ENCODE data around the gene NOL3. TPM values are rescaled to one million over a fixed set of nuclear protein-coding genes. Genes with fewer than 3 reads are reported as not detected.
A peak's percentile ranks its signal among the peaks of the same experiment; 100 is the strongest.

NOL3 gene
- total and polyA plus RNA-seq, 8 donors, result 11.4 to 492 (median 35.3) TPM

DNA sequence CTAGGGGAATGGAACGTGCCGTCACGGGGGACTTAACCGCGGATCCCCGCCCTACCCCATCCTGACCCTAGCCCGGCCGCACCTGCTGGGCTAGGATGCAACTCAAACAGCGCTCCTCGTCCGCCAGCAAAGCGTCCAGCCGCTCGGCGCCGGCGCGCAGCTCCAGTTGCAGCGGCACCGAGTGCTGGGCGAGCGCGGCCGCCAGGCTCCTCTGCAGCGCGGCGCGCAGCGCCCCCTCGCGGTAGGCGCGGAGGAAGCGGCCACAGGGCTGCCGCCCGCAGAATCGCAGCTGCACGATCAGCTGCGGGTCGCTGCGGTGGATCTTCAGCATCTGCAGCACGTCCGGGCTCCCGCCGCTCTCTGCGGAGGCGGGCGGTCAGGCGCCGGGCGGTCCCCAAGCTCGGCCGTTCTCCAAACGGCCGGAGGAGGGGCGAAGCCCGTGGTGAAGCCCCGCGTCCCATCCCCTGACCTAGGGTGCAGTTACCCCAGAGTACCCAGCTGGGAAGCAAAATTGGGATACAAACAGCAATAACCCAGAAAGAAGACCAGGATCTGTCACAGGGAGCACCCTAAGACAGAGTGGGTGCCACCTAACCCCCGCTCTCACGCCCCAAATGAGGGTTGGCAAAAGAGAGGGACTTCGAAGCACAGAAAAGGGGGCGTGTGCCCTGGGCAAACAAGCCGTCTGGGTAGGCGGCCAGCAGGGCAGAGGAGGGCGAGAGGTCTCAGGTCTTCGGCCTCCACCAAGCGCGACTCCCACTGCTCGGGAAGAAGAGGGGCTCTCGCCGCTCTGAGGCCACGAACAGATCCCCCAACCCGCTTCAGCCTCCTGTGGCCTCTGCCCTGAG is 14.8 kb upstream of the NOL3 start:
- peak; percentile 83 to 94 for DNase-seq
- Histone ChIP-seq H3K27ac (no peak overlapping the region), H3K36me3 (peaks cover 0 to 8% (median 3%) of the 10 kb centered on the region in 4 donors), H3K4me1 (peaks cover 34 to 68% (median 60%) of the 10 kb centered on the region in 4 donors), H3K4me3 (peak overlapping the region in 2 of 4 donors; percentile 28 to 42), H3K9me3 (no peaks in the 10 kb centered on the region), H3K27me3 (peaks cover 0 to 15% (median 0%) of the 10 kb centered on the region in 3 donors)
- intact Hi-C loops (cut with DNase I; ENCODE audit: low total_unique reads), result no loop called here
- peak in 2 of 3 donors; percentile 30 to 70 for TF ChIP-seq POLR2AphosphoS5 (IDR thresholded peaks at IDR 0.05)
- TF ChIP-seq POLR2A (IDR thresholded peaks at IDR 0.05), result no peak
- TF ChIP-seq, protein P1, sequence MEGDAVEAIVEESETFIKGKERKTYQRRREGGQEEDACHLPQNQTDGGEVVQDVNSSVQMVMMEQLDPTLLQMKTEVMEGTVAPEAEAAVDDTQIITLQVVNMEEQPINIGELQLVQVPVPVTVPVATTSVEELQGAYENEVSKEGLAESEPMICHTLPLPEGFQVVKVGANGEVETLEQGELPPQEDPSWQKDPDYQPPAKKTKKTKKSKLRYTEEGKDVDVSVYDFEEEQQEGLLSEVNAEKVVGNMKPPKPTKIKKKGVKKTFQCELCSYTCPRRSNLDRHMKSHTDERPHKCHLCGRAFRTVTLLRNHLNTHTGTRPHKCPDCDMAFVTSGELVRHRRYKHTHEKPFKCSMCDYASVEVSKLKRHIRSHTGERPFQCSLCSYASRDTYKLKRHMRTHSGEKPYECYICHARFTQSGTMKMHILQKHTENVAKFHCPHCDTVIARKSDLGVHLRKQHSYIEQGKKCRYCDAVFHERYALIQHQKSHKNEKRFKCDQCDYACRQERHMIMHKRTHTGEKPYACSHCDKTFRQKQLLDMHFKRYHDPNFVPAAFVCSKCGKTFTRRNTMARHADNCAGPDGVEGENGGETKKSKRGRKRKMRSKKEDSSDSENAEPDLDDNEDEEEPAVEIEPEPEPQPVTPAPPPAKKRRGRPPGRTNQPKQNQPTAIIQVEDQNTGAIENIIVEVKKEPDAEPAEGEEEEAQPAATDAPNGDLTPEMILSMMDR (IDR thresholded peaks at IDR 0.05), result peak in 5 of 7 experiments; percentile 56 to 100 (median 96)
- TF ChIP-seq EP300 (IDR thresholded peaks at IDR 0.05), result no peak
- WGBS, 5 donors, result 9 to 34% (median 10%) methylated on average over 22 to 74 of the region's 74 CpGs

DNA sequence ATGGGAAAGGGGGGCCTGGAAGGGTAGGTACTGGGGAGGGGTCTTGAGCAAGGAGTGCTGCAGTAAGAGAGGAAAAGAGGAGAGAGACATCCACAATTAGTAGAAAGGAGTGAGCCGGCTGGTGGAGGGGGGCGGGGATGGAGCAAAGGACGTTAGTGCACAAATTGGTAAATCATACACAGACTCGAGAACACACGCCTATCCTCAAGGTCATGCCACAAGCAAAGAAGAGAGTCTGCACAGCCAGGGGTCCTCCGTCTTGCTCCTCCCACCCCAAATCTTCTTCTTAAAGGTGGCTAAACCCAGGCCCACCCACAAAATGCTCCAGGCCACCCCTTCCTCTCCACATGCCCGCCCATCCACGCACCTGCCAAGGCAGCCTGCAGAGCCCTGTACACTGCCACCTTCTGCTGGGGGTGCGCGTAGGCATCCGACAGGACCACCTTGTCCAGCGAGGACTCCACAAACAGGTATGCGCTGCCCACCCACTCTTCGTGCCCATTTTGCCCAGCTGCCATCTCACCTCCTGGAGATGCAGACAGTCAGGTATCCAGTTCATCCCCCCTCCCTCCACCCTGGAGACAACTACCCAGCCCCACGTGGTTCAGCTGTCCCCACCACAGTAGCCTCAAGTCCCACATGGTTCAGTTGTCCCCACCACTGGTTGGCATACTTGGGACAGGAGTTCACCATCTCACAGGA is 14.0 kb upstream of the NOL3 start:
- Histone ChIP-seq H3K4me1 (peaks cover 37 to 68% (median 60%) of the 10 kb centered on the region in 4 donors), H3K36me3 (peaks cover 0 to 8% (median 3%) of the 10 kb centered on the region in 4 donors), H3K9me3 (no peaks in the 10 kb centered on the region), H3K27ac (no peak overlapping the region), H3K4me3 (no peak overlapping the region), H3K27me3 (peaks cover 0 to 9% (median 0%) of the 10 kb centered on the region in 3 donors)
- TF ChIP-seq, protein P1 (IDR thresholded peaks at IDR 0.05), result no peak
- TF ChIP-seq POLR2AphosphoS5 (IDR thresholded peaks at IDR 0.05), result no peak
- TF ChIP-seq POLR2A (IDR thresholded peaks at IDR 0.05), result no peak
- TF ChIP-seq EP300 (IDR thresholded peaks at IDR 0.05), result no peak
- 55 to 72% (median 63%) methylated on average over 12 to 15 of the region's 15 CpGs for WGBS, 5 donors
- intact Hi-C loops (cut with DNase I; ENCODE audit: low total_unique reads), result no loop called here
- peak in 1 of 2 donors; percentile 38 for DNase-seq

DNA sequence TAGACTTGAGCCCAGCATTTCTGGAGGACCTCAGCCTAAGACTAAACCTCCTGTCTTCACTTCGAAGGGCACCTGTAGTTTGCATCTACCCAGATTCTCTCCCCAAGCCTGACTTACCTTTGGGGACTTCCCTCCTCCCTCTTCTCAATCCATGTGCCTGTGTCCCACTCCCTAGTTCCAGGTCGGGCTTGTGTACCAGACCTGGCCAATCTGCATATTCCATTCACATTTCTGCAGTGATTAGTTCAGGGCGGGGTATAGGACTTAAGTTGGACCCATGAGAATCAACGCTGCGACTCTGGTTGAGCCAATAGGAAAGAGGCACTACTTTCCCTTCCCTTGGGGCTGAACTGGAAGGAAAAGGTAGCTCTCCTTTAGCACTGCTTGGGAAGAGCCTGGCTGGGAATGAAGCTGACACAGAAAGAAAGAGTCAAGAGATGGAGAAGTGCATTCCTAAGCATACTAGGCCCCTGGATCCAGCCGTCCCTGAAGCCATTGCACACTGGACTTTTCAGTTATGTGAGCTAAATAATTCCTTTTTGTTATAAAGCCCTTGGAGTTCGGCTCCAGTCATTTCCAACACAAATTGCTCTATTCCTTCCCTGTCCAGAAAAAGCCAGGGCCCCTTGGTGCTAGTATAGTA is 13.1 kb upstream of the NOL3 start:
- intact Hi-C loops (cut with DNase I; ENCODE audit: low total_unique reads), result no loop called here
- H3K36me3 ChIP-seq, result peaks cover 0 to 8% (median 3%) of the 10 kb centered on the region in 4 donors
- peaks cover 44 to 73% (median 63%) of the 10 kb centered on the region in 4 donors for H3K4me1 ChIP-seq
- peak overlapping the region in 2 of 5 donors; percentile 88 to 92 for H3K27ac ChIP-seq
- peaks cover 0 to 19% (median 0%) of the 10 kb centered on the region in 3 donors for H3K27me3 ChIP-seq
- DNase-seq, result peak in 1 of 2 donors; percentile 18
- 53 to 74% (median 60%) methylated on average over 7 of the region's 7 CpGs for WGBS, 5 donors
- TF ChIP-seq POLR2A (IDR thresholded peaks at IDR 0.05) (no peak), EP300 (IDR thresholded peaks at IDR 0.05) (no peak), POLR2AphosphoS5 (IDR thresholded peaks at IDR 0.05) (no peak)
- TF ChIP-seq, protein P1 (IDR thresholded peaks at IDR 0.05), result no peak
- no peak overlapping the region for H3K4me3 ChIP-seq
- no peaks in the 10 kb centered on the region for H3K9me3 ChIP-seq
